HepG2 (cell line): ENCODE measurements around the gene PAEP. TPM values are rescaled to one million over a fixed set of nuclear protein-coding genes. Genes with fewer than 3 reads are reported as not detected.

Experiments used
- ATAC-seq: fragments of 200-7000 bp; cut with Tn5 transposase; 3 replicates; pipeline ENCODE4 v1.9.1; 2020; ENCODE audit warnings: mild to moderate bottlenecking, moderate library complexity
- BruUV-seq: library from RNA; stranded (reverse); fragments of 400-500 nt; replicated peaks from 2 replicates; lab custom pipeline; 2021; lab: Mats Ljungman, UMichigan
- CTCF ChIA-PET: fragments of 300-600 bp; formaldehyde crosslinking; extraction: SDS; loops from one replicate; lab custom pipeline; 2021; ENCODE audit warnings: low total read pairs, inconsistent platforms, low intra/inter-chr PET ratio; lab: Yijun Ruan, JAX
- POLR2A ChIA-PET: fragments of 350-600 bp; sonication (Branson Sonifier 250); formaldehyde crosslinking; loops from one replicate; lab custom pipeline; 2020; ENCODE audit warnings: antibody characterized with exemption, inconsistent platforms; lab: Yijun Ruan, JAX
- DNase-seq: peaks from one replicate; pipeline ENCODE4 v3.0.0-alpha.2; 2015; ENCODE audit warnings: low spot score
- FAIRE-seq: peaks from 3 replicates; lab custom pipeline; 2011; peaks lifted over from hg19 to GRCh38; lab: Jason Lieb, UNC
- H2AFZ ChIP-seq: one replicate; pipeline ENCODE4 v1.6.1; 2011; ENCODE audit warnings: low read length, inconsistent platforms
- H3K27ac ChIP-seq: fragments of 300-600 bp; 3 replicates; pipeline ENCODE4 v1.8.0; 2011; ENCODE audit warnings: mixed run types, mild to moderate bottlenecking, mixed read lengths, low read length, inconsistent platforms; ENCODE audit not compliant: insufficient read depth; ENCODE audit errors: extremely low read length
- H3K27me3 ChIP-seq, 2 experiments: fragments of 200-600 bp in 1 of 2; 2 replicates in 1 of 2; 3 replicates in 1 of 2; pipeline versions ENCODE4 v1.6.0 to v1.8.0; 2011; ENCODE audit warnings: low read length in 2 of 2, mild to moderate bottlenecking in 2 of 2, moderate library complexity in 2 of 2, inconsistent platforms in 1 of 2; ENCODE audit not compliant: insufficient read depth in 2 of 2, control insufficient read depth in 1 of 2
- H3K36me3 ChIP-seq, 2 experiments: fragments of 200-600 bp in 1 of 2; replicated peaks in 1 of 2; 2 replicates in 1 of 2; 3 replicates in 1 of 2; pipeline versions ENCODE4 v1.5.1 to v1.8.0; 2011; ENCODE audit warnings: low read length in 2 of 2, inconsistent platforms in 1 of 2; ENCODE audit not compliant: insufficient read depth in 2 of 2, control insufficient read depth in 1 of 2
- H3K4me1 ChIP-seq: 2 replicates; pipeline ENCODE4 v1.5.1; 2012; ENCODE audit warnings: low read length, inconsistent platforms; ENCODE audit not compliant: insufficient read depth
- H3K4me2 ChIP-seq: 2 replicates; pipeline ENCODE4 v1.6.0; 2011; ENCODE audit warnings: low read depth, low read length, inconsistent platforms
- H3K4me3 ChIP-seq, 3 experiments: fragments of 200-600 bp in 1 of 3; sonication (generic), shearing (Covaris generic) in 1 of 3; replicated peaks in 1 of 3; 2 replicates each; pipeline ENCODE4 v1.5.1; 2011 to 2016; ENCODE audit warnings: low read length in 3 of 3, inconsistent platforms in 2 of 3, low read depth in 2 of 3, mild to moderate bottlenecking in 2 of 3, control low read depth in 1 of 3, mixed read lengths in 1 of 3; ENCODE audit not compliant: insufficient read depth in 1 of 3
- H3K79me2 ChIP-seq: one replicate; pipeline ENCODE4 v1.6.1; 2011; ENCODE audit warnings: low read length, inconsistent platforms; ENCODE audit not compliant: insufficient read depth
- H3K9ac ChIP-seq: 2 replicates; pipeline ENCODE4 v1.6.0; 2011; ENCODE audit warnings: mild to moderate bottlenecking, low read depth, low read length, inconsistent platforms; ENCODE audit not compliant: insufficient read depth
- H3K9me3 ChIP-seq: 2 replicates; pipeline ENCODE4 v1.5.1; 2012; ENCODE audit warnings: mild to moderate bottlenecking, low read length
- H4K20me1 ChIP-seq: 2 replicates; pipeline ENCODE4 v1.6.0; 2011; ENCODE audit warnings: inconsistent platforms, mild to moderate bottlenecking, low read length, moderate library complexity; ENCODE audit not compliant: insufficient read depth
- RARG ChIP-seq: sonication (generic); formaldehyde crosslinking; IDR thresholded peaks from 2 replicates; pipeline ENCODE4 v1.4.0; 2020; ENCODE audit warnings: low read depth, mild to moderate bottlenecking, missing genetic modification reagents
- TBX3 ChIP-seq: fragments of 450-650 bp; IDR thresholded peaks from 2 replicates; pipeline ENCODE4 v1.6.1; 2017; ENCODE audit warnings: antibody characterized with exemption, mild to moderate bottlenecking, inconsistent platforms, borderline replicate concordance
- ZNF616 ChIP-seq: sonication (generic); formaldehyde crosslinking; IDR thresholded peaks from 2 replicates; pipeline ENCODE4 v1.5.0; 2020; ENCODE audit warnings: low read depth, mild to moderate bottlenecking, missing genetic modification reagents
- ZNF792 ChIP-seq: IDR thresholded peaks from 2 replicates; pipeline ENCODE4 v1.6.1; 2016
- ZNF891 ChIP-seq: sonication (generic); formaldehyde crosslinking; IDR thresholded peaks from 2 replicates; pipeline ENCODE4 v1.5.0; 2020; ENCODE audit warnings: mild to moderate bottlenecking, missing genetic modification reagents
- WGBS: methylation state at CpG from one replicate; pipeline ENCODE4 v1.1.6; 2017; ENCODE audit warnings: low lambda C conversion rate; 5-methylcytosine and 5-hydroxymethylcytosine counted together
- in situ Hi-C: cut with HindIII; loops from 2 replicates; pipeline ENCODE4 v1.10.0; 2017; ENCODE audit warnings: low pct_unique_long_range_greater_than_20kb; ENCODE audit not compliant: extremely low pct_ligation_motif_present
- intact Hi-C: fragments of 100-400 bp; cut with micrococcal nuclease; formaldehyde crosslinking; loops from one replicate; pipeline ENCODE4 v1.10.0; 2022; ENCODE audit not compliant: unreplicated experiment
- polyA plus RNA-seq, 8 experiments: library from polyadenylated mRNA; depleted of rRNA in 3 of 8; stranded (reverse) in 7 of 8; unstranded in 1 of 8; fragments of >200 nt; fragmentation: Illumina TruSeq in 4 of 8; extraction: Trizol in 4 of 8; gene quantifications; 2 replicates each; pipeline versions ENCODE4 v1.2.1 to v1.2.3, GENCODE V29; 2011 to 2016; ENCODE audit warnings: low read depth in 4 of 8, missing spikeins in 1 of 8, mixed read lengths in 1 of 8; ENCODE audit not compliant: insufficient read depth in 1 of 8
- total RNA-seq, 5 experiments: library from RNA; depleted of rRNA; stranded (reverse); fragments of >200 nt; fragmentation: Illumina TruSeq; extraction: Trizol; gene quantifications; 2 replicates each; pipeline ENCODE4 v1.2.3, GENCODE V29; 2016; ENCODE audit warnings: low read depth in 1 of 5
- TF ChIP-seq, protein P1 (sequence below): sonication (generic); formaldehyde crosslinking; IDR thresholded peaks from 2 replicates; pipeline ENCODE4 v1.8.0; 2022; ENCODE audit warnings: missing genetic modification reagents, low read depth, mild to moderate bottlenecking, borderline replicate concordance
- TF ChIP-seq, protein P2 (sequence below): sonication (generic); formaldehyde crosslinking; IDR thresholded peaks from 2 replicates; pipeline ENCODE4 v1.4.0; 2020; ENCODE audit warnings: mild to moderate bottlenecking, missing genetic modification reagents
- TF ChIP-seq, protein P3 (sequence below): sonication (generic); formaldehyde crosslinking; conservative IDR thresholded peaks from 2 replicates; pipeline ENCODE4 v1.4.0; 2020; ENCODE audit warnings: mild to moderate bottlenecking, missing genetic modification reagents, moderate library complexity
- TF ChIP-seq, protein P4 (sequence below), 2 experiments: sonication (generic) in 1 of 2; formaldehyde crosslinking in 1 of 2; IDR thresholded peaks; 2 replicates each; pipeline versions ENCODE4 v1.5.1 to v1.6.1; 2011 to 2020; ENCODE audit warnings: borderline replicate concordance in 1 of 2, low read depth in 1 of 2, low read length in 1 of 2, mild to moderate bottlenecking in 1 of 2, missing genetic modification reagents in 1 of 2, moderate library complexity in 1 of 2

PAEP gene
- total and polyA plus RNA-seq, 2 of the 13 experiments (the other 11 are each of a cell fraction or from before 2014, with no cell fraction given): 0.75 to 10.8 TPM

DNA sequence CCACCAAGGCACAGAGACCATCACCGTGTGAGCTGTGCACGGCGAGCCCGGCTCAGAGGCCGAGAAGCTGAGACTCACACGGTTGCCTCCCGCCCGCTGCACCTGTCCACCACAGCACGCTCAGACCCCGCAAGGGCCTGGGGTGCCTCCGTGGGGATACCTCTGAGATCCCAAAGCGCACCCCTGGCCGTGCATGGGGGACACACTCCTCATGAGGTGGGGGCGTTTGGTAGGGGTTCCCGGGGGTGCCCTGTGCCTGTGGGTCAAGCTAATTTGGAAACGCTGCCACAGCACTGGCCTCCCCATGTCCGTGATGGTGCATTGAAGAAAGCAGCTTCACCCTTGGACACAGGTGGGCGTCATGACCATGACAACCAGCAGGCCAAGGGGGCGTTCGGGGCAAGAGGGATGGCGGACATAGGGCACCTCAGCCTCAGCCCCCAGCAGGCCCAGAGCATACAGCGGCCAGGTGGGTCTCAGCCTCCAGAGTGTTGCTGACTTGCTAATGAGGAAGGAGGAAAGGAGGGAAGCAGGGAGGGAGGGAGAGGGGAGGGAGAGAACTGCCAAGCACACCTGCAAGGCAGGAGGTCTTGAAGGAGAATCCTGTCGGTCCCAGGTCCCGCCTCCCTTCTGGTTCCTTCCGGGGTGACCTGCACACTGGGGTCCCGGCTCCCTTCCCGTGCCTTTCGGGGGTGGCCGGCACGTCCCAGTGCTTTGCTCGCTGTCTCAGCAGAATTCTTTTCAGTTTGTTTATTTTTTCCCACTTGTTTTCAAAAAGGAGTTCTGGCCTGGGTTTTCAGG lies 43.1 kb downstream of the PAEP start (continued):
- no peak for TF ChIP-seq TBX3
- TF ChIP-seq, protein P1, sequence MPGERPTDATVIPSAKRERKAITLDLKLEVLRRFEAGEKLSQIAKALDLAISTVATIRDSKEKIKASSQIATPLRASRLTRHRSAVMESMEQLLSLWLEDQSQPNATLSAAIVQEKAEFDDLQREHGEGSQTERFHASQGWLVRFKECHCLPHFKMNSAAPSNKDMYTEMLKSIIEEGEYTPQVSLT (CRISPR knock-in tag): no peak

DNA sequence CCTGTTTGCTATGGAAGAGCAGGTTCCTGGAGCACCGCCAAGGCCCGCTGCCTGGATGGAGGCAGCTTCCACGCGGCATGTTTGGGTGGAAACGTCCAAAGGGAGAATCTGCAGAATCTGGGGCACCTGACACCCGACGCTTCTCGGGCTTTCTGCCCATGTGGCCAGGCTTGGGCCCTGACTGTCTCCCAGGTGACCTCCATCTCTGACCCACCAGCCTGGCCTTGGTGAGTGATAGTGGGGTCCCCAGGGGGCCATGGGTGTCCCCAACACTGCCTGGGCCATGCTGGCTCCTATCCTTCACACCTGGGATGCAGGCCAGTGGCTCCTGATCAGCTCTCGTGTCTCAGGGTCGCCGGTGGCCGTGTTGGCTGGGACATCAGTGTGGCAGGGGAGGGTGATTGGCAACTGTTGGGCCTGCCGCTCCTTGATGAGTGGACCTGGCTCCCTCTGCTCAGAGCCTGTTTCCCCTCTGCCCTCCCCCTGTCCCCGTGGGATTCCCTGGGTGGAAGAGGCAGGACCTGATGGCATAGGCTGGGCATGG lies 43.8 kb downstream of the PAEP start:
- Histone ChIP-seq H4K20me1 (no peaks in the 10 kb centered on the region), H3K79me2 (no peaks in the 10 kb centered on the region), H2AFZ (no peak overlapping the region), H3K9ac (no peak overlapping the region), H3K4me3 (no peak overlapping the region), H3K4me1 (no peaks in the 10 kb centered on the region), H3K36me3 (no peaks in the 10 kb centered on the region), H3K9me3 (no peaks in the 10 kb centered on the region), H3K4me2 (no peak overlapping the region), H3K27me3 (peaks cover 8 to 37% of the 10 kb centered on the region in 2 experiments; a peak in 4 of 5 replicates), H3K27ac (no peak overlapping the region)
- FAIRE-seq (no peak), DNase-seq (no peak), ATAC-seq (no peak)
- WGBS: 20% methylated on average over 7 of the region's 14 CpGs
- POLR2A ChIA-PET: no interaction called here
- intact Hi-C loops: no loop called here
- no peak for TF ChIP-seq ZNF891 (CRISPR knock-in tag)
- TF ChIP-seq, protein P2, sequence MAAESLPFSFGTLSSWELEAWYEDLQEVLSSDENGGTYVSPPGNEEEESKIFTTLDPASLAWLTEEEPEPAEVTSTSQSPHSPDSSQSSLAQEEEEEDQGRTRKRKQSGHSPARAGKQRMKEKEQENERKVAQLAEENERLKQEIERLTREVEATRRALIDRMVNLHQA (CRISPR knock-in tag): no peak
- TF ChIP-seq RARG (CRISPR knock-in tag): no peak
- TF ChIP-seq ZNF616 (CRISPR knock-in tag): no peak
- TF ChIP-seq, protein P3, sequence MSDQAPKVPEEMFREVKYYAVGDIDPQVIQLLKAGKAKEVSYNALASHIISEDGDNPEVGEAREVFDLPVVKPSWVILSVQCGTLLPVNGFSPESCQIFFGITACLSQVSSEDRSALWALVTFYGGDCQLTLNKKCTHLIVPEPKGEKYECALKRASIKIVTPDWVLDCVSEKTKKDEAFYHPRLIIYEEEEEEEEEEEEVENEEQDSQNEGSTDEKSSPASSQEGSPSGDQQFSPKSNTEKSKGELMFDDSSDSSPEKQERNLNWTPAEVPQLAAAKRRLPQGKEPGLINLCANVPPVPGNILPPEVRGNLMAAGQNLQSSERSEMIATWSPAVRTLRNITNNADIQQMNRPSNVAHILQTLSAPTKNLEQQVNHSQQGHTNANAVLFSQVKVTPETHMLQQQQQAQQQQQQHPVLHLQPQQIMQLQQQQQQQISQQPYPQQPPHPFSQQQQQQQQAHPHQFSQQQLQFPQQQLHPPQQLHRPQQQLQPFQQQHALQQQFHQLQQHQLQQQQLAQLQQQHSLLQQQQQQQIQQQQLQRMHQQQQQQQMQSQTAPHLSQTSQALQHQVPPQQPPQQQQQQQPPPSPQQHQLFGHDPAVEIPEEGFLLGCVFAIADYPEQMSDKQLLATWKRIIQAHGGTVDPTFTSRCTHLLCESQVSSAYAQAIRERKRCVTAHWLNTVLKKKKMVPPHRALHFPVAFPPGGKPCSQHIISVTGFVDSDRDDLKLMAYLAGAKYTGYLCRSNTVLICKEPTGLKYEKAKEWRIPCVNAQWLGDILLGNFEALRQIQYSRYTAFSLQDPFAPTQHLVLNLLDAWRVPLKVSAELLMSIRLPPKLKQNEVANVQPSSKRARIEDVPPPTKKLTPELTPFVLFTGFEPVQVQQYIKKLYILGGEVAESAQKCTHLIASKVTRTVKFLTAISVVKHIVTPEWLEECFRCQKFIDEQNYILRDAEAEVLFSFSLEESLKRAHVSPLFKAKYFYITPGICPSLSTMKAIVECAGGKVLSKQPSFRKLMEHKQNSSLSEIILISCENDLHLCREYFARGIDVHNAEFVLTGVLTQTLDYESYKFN (CRISPR knock-in tag): no peak
- no peak for TF ChIP-seq ZNF792 (CRISPR knock-in tag)
- TF ChIP-seq, protein P4, sequence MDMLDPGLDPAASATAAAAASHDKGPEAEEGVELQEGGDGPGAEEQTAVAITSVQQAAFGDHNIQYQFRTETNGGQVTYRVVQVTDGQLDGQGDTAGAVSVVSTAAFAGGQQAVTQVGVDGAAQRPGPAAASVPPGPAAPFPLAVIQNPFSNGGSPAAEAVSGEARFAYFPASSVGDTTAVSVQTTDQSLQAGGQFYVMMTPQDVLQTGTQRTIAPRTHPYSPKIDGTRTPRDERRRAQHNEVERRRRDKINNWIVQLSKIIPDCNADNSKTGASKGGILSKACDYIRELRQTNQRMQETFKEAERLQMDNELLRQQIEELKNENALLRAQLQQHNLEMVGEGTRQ (IDR thresholded peaks at IDR 0.05; ENCODE audit: low read depth, low read length): no peak
- TF ChIP-seq, protein P4 (CRISPR knock-in tag; IDR thresholded peaks at IDR 0.05; ENCODE audit: borderline replicate concordance): no peak
- in situ Hi-C loops: no loop called here
- BruUV-seq: no TSS peak
- CTCF ChIA-PET: no interaction called here
